Sigmoid colon (tissue), 7 donors: Measurements from ENCODE around the gene MAP3K21. TPM values are rescaled to one million over a fixed set of nuclear protein-coding genes. Genes with fewer than 3 reads are reported as not detected.
A peak's percentile ranks its signal among the peaks of the same experiment; 100 is the strongest.

Experiments
- DNase-seq: peaks from one replicate; pipeline ENCODE4 v3.0.0-alpha.2; 2019
- H3K27ac ChIP-seq, 4 donors: fragments of 200-600 bp; sonication (generic); one replicate each; pipeline ENCODE4 v1.5.1; 2016 to 2019; ENCODE audit warnings: mild to moderate bottlenecking in 1 of 4
- H3K27me3 ChIP-seq, 3 donors: fragments of 200-600 bp; sonication (generic); one replicate each; pipeline ENCODE4 v1.5.1; 2019; ENCODE audit warnings: mild to moderate bottlenecking in 1 of 3
- H3K36me3 ChIP-seq, 4 donors: fragments of 200-600 bp; sonication (generic); one replicate each; pipeline ENCODE4 v1.5.1; 2016 to 2019
- H3K4me1 ChIP-seq, 4 donors: fragments of 200-600 bp; sonication (generic); one replicate each; pipeline ENCODE4 v1.5.1; 2017 to 2019
- H3K4me3 ChIP-seq, 4 donors: fragments of 200-600 bp; sonication (generic); one replicate each; pipeline ENCODE4 v1.5.1; 2017 to 2019; ENCODE audit warnings: mild to moderate bottlenecking in 2 of 4, moderate library complexity in 1 of 4
- H3K9me3 ChIP-seq, 4 donors: fragments of 200-600 bp in 3 of 4; sonication (generic) in 3 of 4; one replicate each; pipeline versions ENCODE4 v1.5.1 to v1.6.1; 2013 to 2019
- CTCF ChIP-seq, 4 experiments: fragments of 450-650 bp in 3 of 4; fragments of 200-600 bp in 1 of 4; IDR thresholded peaks; one replicate each; pipeline ENCODE4 v1.5.1; 2016 to 2019; ENCODE audit warnings: antibody characterized with exemption in 4 of 4, mild to moderate bottlenecking in 3 of 4, moderate library complexity in 2 of 4
- EP300 ChIP-seq, 4 donors: sonication (generic); formaldehyde crosslinking; IDR thresholded peaks; one replicate each; pipeline ENCODE4 v1.6.1; 2017; ENCODE audit warnings: antibody characterized with exemption in 4 of 4
- POLR2A ChIP-seq, 2 donors: fragments of 450-650 bp; IDR thresholded peaks; one replicate each; pipeline ENCODE4 v1.6.1; 2016; ENCODE audit warnings: antibody characterized with exemption in 2 of 2, mild to moderate bottlenecking in 2 of 2, moderate library complexity in 2 of 2
- POLR2AphosphoS5 ChIP-seq, 4 donors: sonication (generic); formaldehyde crosslinking; IDR thresholded peaks; one replicate each; pipeline ENCODE4 v1.6.1; 2017; ENCODE audit warnings: antibody characterized with exemption in 4 of 4
- WGBS, 2 donors: extraction: QIAGEN DNeasy Blood & Tissue Kit; methylation state at CpG; one replicate each; pipeline ENCODE4 v1.1.7; 2013; 5-methylcytosine and 5-hydroxymethylcytosine counted together
- intact Hi-C: fragments of 100-400 bp; cut with DNase I; formaldehyde crosslinking; loops from one replicate; pipeline ENCODE4 v1.15.1; 2023
- polyA plus RNA-seq, 3 donors: library from polyadenylated mRNA; stranded (reverse); fragments of 200-250 nt; gene quantifications; one replicate each; pipeline ENCODE4 v1.2.3, GENCODE V29; 2013
- total RNA-seq, 4 donors: library from RNA; depleted of rRNA; stranded (reverse); fragments of >200 nt; gene quantifications; one replicate each; pipeline ENCODE4 v1.1.0, GENCODE V29; 2016
- donor health status: healthy with polysubstance abuse.
- donor health status: Bipolar disorder and iron deficiency.
- donor health status: healthy.

The MAP3K21 gene
- total and polyA plus RNA-seq, 7 donors, result 0.33 to 7.9 (median 0.81) TPM

DNA sequence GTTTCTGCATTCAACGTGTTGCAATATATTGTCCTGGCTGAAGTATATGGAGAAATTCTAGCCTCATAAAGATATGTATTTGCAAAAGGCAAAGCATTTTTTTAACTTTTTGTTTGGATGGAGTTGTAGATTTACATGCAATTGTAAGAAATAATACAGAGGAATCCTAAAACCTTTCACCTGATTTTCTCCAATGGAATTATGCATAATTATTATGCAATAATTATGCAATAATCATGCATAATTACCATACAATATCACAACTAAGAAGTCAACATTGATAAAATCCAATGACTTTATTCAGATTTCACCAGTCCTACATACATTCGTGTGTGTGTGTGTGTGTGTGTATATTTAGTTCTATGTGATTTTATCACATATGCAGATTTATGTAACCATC, 7.5 kb upstream of the MAP3K21 start:
- intact Hi-C loops, result no loop called here
- Histone ChIP-seq H3K4me3 (no peak overlapping the region), H3K27ac (no peak overlapping the region), H3K9me3 (no peaks in the 10 kb centered on the region), H3K27me3 (no peaks in the 10 kb centered on the region), H3K36me3 (no peaks in the 10 kb centered on the region), H3K4me1 (no peaks in the 10 kb centered on the region)
- TF ChIP-seq EP300 (IDR thresholded peaks at IDR 0.05) (no peak), POLR2AphosphoS5 (IDR thresholded peaks at IDR 0.05) (no peak), POLR2A (IDR thresholded peaks at IDR 0.05) (no peak), CTCF (IDR thresholded peaks at IDR 0.05) (no peak)
- DNase-seq, result no peak
- 79 to 85% methylated on average over 2 of the region's 2 CpGs for WGBS, 2 donors

- intact Hi-C loops, result no loop called here
- WGBS, 2 donors, result 13 to 65% methylated on average over 1 of the region's 1 CpG
- Histone ChIP-seq H3K4me3 (no peak overlapping the region), H3K4me1 (peaks cover 0 to 19% (median 15%) of the 10 kb centered on the region in 4 donors), H3K9me3 (no peaks in the 10 kb centered on the region), H3K27ac (no peak overlapping the region), H3K27me3 (peaks cover 8 to 15% (median 9%) of the 10 kb centered on the region in 3 donors), H3K36me3 (no peaks in the 10 kb centered on the region)
- DNase-seq, result no peak
- TF ChIP-seq EP300 (IDR thresholded peaks at IDR 0.05), result no peak
- TF ChIP-seq POLR2AphosphoS5 (IDR thresholded peaks at IDR 0.05), result no peak
- TF ChIP-seq CTCF (IDR thresholded peaks at IDR 0.05), result no peak
- no peak for TF ChIP-seq POLR2A (IDR thresholded peaks at IDR 0.05)
These were observed 3.8 kb upstream of the MAP3K21 start for GRCh38 chr1:233323718-233324117.

- peaks cover 0 to 24% (median 19%) of the 10 kb centered on the region in 4 donors for H3K4me1 ChIP-seq
- H3K27ac ChIP-seq, result no peak overlapping the region
- no peak for DNase-seq
- TF ChIP-seq CTCF (IDR thresholded peaks at IDR 0.05) (no peak), EP300 (IDR thresholded peaks at IDR 0.05) (no peak), POLR2A (IDR thresholded peaks at IDR 0.05) (no peak), POLR2AphosphoS5 (IDR thresholded peaks at IDR 0.05) (no peak)
- H3K27me3 ChIP-seq, result peaks cover 13 to 31% (median 30%) of the 10 kb centered on the region in 3 donors
- intact Hi-C loops, result no loop called here
- no peak overlapping the region for H3K4me3 ChIP-seq
- no peaks in the 10 kb centered on the region for H3K9me3 ChIP-seq
- no peaks in the 10 kb centered on the region for H3K36me3 ChIP-seq
These were observed 1.2 kb upstream of the MAP3K21 start for GRCh38 chr1:233326319-233326718.

GRCh38 chr1:233326811-233327650, 493 bp upstream of the MAP3K21 start:
- Histone ChIP-seq H3K36me3 (no peaks in the 10 kb centered on the region), H3K9me3 (no peaks in the 10 kb centered on the region), H3K27ac (peak overlapping the region in 1 of 4 donors; percentile 19), H3K27me3 (peaks cover 13 to 35% (median 31%) of the 10 kb centered on the region in 3 donors), H3K4me1 (peaks cover 0 to 24% (median 19%) of the 10 kb centered on the region in 4 donors), H3K4me3 (peak overlapping the region; percentile 20 to 59 (median 52))
- peak; percentile 72 for DNase-seq
- WGBS, 2 donors, result 2 to 4% methylated on average over 49 of the region's 49 CpGs
- TF ChIP-seq CTCF (IDR thresholded peaks at IDR 0.05), result no peak
- TF ChIP-seq EP300 (IDR thresholded peaks at IDR 0.05), result no peak
- TF ChIP-seq POLR2A (IDR thresholded peaks at IDR 0.05), result no peak
- no peak for TF ChIP-seq POLR2AphosphoS5 (IDR thresholded peaks at IDR 0.05)
- intact Hi-C loops, result no loop called here
